Measurements from ENCODE around the gene PRR36.

The PRR36 gene

GRCh38 chr19:7866399-7867091, 7.6 kb downstream of the PRR36 start:
- DNase-seq (ENCODE audit: low read depth): no peak
- H3K4me3 ChIP-seq (ENCODE audit: low read length): no peak overlapping the region
- TF ChIP-seq, protein P1, sequence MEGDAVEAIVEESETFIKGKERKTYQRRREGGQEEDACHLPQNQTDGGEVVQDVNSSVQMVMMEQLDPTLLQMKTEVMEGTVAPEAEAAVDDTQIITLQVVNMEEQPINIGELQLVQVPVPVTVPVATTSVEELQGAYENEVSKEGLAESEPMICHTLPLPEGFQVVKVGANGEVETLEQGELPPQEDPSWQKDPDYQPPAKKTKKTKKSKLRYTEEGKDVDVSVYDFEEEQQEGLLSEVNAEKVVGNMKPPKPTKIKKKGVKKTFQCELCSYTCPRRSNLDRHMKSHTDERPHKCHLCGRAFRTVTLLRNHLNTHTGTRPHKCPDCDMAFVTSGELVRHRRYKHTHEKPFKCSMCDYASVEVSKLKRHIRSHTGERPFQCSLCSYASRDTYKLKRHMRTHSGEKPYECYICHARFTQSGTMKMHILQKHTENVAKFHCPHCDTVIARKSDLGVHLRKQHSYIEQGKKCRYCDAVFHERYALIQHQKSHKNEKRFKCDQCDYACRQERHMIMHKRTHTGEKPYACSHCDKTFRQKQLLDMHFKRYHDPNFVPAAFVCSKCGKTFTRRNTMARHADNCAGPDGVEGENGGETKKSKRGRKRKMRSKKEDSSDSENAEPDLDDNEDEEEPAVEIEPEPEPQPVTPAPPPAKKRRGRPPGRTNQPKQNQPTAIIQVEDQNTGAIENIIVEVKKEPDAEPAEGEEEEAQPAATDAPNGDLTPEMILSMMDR (IDR thresholded peaks at IDR 0.05; ENCODE audit: insufficient read depth, low read depth, low read length, missing control alignments): no peak

DNA sequence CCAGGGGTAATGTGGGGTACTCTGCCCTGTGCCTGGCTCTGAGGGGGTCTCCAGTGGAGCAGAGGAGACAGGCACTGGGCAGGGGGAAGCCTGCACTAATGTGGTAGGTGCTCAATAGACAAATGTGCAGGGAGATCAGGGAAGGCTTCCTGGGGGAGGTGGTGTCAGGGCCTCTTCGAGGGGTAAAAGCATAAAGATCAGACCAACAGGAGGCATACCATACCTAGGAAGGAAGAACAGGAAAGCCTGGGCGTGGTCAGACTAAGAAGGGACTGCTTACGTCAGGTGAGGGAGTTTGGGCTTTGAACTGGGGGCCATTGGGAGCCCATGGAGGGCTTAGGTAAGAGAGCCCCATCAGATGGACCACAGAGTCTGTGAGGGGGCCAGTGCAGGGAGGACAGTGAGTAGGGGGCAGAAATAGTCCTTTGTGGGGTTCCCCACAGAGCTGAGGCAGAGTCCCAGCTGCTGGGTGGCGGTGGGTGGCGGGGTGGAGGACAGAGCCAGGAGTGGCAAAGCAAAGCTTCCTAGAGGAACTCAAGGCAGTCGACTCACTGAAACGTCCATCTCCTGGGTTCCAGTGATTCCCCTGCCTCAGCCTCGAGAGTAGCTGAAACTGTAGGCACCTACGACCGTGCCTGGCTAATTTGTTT, 8.8 kb downstream of the PRR36 start:
- TF ChIP-seq, protein P1 (IDR thresholded peaks at IDR 0.05; ENCODE audit: insufficient read depth, low read depth, low read length, missing control alignments): no peak
- no peak overlapping the region for H3K4me3 ChIP-seq (ENCODE audit: low read length)
- DNase-seq (ENCODE audit: low read depth): no peak

DNA sequence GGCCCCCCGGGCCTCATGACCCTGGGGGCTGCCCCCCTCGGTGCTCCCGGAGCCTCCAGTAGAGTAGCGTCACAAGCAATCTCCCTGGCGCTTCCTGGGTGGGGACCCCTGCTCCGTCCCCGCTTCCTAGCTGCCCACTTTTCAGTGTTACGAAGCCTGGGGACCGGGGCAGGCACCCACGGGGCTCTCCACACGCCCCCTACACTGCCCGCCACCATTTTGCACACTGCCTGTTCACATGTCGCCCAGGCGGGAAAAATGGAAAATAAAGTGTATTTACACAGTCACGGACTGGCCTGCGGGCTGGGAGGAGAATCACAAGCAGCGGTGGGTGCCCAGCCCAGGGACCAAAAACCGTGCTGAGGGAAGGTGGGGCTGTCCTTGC, 9.5 kb downstream of the PRR36 start:
- DNase-seq (ENCODE audit: low read depth): no peak
- no peak overlapping the region for H3K4me3 ChIP-seq (ENCODE audit: low read length)

DNA sequence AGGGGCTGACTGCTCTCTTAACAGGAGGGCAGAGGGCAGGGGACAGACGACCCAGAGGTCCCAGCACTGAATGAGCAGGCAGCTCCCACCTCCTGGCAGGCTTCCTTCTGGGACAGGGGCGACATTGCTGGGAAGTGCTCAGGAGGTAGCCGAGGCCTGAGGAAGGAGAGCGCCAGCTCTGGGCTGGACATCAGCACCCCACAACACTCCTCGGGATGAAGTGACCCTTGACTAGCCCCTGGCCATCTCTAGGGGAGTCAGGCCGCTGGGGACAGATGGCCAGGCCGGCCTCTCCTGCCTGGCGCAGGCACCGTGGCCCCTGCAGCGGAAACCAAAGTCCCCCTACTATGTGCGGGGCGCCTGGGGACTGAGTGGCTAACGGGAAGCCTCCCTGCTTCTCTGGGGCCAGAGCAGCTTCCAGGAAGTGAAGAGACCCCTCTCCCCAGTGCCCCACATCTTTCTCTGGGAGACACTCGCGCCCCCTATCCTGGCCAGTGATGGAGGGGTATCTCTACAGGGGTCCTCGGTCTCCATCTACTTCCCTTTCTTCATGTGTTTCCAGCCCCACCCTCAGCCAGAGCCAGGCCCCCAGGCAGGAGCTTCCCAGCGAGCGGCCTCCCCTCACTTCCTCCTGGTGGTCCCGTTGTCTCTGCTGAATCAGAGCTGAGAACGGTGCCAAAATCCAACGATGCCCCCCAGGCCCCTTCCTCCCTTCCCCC, 10.1 kb downstream of the PRR36 start:
- TF ChIP-seq, protein P1 (IDR thresholded peaks at IDR 0.05; ENCODE audit: insufficient read depth, low read depth, low read length, missing control alignments): no peak
- no peak overlapping the region for H3K4me3 ChIP-seq (ENCODE audit: low read length)
- no peak for DNase-seq (ENCODE audit: low read depth)

More for the DNA sequence above, 9.5 kb downstream of the PRR36 start:
- TF ChIP-seq, protein P1 (IDR thresholded peaks at IDR 0.05; ENCODE audit: insufficient read depth, low read depth, low read length, missing control alignments): no peak

DNA sequence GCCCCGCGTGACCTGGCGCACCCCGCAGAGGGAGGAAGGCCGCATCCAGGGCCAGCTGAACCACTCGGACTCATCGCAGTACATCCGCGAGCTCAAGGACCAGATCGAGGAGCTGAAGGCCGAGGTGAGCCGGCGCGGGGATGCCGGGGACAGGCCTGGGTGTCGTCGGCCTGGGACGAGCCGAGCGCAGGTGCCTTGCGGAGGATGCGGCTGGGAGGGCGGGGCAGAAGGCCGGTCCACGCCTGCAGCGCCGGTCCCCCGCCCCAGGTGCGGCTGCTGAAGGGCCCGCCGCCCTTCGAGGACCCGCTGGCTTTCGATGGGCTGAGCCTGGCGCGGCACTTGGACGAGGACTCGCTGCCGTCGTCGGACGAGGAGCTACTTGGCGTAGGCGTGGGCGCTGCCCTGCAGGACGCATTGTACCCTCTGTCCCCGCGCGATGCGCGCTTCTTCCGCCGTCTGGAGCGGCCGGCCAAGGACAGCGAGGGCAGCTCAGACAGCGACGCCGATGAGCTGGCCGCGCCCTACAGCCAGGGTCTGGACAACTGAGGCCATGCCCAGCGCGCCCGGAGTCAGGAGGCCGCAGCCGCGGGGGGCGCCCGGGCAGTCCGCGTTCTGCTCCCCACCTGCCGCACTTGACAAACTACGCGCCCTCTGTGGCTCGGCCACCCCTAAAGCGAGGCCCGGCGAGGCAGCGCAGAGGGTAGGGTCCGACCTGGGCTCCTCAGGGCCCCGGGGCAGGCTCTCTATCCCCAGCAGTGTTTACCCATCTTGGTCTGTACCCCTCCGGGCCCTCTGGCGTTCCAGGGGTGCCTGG, 10.8 kb downstream of the PRR36 start:
- DNase-seq (ENCODE audit: low read depth): no peak
- H3K4me3 ChIP-seq (ENCODE audit: low read length): no peak overlapping the region
- TF ChIP-seq, protein P1 (IDR thresholded peaks at IDR 0.05; ENCODE audit: insufficient read depth, low read depth, low read length, missing control alignments): no peak

DNA sequence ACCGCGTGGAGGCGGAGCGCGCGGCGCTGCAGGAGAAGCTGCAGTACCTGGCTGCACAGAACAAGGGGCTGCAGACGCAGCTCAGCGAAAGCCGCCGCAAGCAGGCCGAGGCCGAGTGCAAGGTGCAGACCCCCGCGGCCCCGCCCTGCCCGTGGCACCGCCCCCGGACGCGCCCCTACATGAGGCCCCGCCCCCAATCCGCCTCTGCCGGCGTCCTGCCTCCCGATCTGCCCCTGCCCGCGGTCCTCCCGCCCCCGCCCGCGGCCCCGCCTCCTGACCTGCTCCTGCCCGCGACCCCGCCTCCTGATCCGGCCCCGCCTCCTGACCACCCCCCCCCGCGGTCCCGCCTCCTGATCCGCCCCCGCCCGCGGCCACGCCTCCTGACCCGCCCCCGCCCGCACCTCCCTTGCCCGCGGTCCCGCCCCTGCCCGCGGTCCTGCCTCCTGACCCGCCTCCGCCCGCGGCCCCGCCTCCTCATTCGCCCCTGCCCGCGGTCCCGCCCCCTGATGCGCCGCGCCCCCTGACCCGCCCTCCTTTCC, 11.7 kb downstream of the PRR36 start:
- peak overlapping the region; percentile 29 for H3K4me3 ChIP-seq (ENCODE audit: low read length)
- TF ChIP-seq, protein P1 (IDR thresholded peaks at IDR 0.05; ENCODE audit: insufficient read depth, low read depth, low read length, missing control alignments): no peak
- peak; percentile 88 for DNase-seq (ENCODE audit: low read depth)
